ENCODE measurements around the gene ATXN7L2. TPM values are rescaled to one million over a fixed set of nuclear protein-coding genes. Genes with fewer than 3 reads are reported as not detected.

The ATXN7L2 gene
- total RNA-seq, 1 experiment from 2014 or later: 5.0 TPM

DNA sequence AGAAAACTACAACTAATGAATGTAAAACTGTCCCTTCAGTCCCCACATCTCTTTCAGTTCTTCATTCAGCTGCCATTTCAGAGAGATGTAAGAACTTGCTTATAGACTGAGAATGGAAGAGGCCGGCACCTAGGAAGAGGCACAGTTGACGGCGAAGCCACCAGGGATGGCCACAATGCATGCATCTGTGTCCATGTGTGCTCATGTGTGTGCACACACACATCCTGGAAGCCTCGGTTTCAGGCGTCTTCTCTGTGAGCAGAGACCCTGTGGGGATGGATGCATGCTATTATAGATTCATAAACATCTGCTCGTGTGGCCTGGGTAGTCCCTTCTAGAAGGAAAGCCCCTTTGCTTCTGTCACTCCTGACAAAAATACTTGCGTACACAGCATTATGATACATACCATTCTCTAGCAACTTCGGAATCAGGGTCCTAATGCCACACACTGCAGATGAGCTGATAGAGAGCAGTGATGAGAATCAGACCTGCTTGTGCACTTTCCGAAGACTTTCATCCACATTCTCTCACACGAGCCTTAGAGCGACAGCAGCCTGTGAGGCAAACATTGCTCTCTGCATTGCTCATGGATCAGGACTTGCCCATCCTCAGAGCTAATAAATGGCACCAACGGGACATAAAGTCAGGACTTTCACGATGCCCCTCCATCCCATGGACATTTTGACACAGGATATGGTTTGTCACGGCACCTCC lies 43.5 kb downstream of the ATXN7L2 start:
- no peak for DNase-seq (ENCODE audit: low read depth)

DNA sequence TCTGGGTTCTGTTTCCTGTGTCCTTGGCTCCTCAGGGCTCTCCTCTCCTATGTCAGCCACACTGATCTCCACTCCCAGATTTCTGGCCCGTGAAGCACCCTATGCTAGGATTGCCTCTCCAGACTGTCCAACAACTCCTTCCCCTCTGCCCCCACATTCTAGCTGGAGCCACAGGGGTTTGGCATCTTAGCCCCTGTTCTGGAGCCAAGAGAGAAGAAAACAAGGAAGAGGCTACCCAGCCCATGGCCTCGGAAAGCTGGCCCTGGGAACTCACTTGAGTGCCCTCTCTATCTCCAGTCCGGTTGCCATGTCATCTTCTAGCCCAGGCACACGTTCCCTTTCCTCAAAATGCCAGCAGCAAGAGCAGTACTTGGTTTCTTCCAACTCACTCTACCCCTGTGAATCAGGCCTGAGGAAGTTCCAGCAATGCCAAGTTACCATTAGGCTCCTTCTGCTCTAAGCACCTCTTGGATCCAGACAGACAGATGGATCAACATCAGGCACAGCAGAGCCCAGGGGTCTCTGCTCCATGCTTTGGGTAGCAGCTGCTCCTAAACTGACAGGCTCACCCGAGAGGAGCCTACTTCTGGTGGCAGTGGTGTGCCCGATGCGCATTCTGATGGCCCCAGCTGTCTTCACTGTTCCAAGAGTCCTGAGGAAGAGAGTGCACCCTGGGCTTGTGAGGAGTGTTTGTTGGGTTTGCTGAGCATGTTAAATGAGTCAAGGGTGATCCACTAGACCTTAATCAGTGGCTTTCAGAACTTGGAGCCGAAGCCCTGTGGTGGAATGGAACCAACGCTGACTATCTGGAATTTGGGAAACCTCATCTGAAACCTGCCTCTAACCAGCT lies 44.4 kb downstream of the ATXN7L2 start:
- no peak for DNase-seq (ENCODE audit: low read depth)

DNA sequence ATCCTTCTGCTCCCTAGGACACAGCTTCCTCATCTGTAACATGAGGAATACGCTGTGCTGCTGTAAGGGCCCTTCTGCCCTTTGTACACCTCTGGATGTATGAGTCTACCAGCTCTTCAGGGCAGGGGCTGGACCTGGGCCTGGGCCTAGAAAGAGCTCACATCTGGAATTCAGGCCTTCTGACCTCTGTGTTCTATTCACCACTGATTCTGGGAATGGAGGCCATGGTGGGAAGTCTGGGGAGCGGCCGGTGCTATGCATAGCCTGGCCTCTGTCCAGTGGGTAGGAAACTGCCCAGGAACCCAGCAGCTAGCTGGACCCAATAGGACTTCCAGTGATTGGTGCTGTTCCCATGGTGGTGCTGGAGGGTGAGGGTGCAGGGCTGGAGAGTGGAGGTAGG lies 45.0 kb downstream of the ATXN7L2 start:
- no peak for DNase-seq (ENCODE audit: low read depth)

DNA sequence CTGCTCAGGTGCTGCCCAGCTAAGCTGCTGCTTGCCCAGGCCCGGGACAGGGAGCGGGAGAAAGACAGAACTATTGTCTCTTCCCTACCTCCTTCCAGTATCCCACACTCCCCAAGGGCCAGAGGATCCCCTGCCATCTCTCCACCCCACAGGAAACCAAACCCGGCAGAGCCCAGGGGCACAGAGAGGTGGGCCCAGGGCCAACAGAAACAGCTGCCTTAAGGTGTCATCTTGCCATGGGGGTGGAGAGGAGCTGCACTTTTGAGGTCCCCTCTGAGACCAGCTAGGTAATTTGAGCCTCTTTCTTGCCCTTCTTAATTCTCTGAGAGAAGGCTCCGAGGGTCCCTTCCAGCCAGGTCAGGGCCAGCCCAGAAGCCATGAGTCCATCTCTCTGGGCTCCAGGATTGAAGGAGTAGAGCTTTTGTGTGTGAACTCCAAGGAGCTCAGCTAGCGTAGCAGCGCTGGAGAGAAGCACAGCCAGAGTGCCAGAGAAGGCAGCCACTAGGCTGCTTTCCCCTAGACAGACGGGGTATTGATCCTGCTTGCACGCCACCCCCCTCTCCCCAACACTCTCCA lies 46.3 kb downstream of the ATXN7L2 start:
- DNase-seq (ENCODE audit: low read depth): peak; percentile 49

DNA sequence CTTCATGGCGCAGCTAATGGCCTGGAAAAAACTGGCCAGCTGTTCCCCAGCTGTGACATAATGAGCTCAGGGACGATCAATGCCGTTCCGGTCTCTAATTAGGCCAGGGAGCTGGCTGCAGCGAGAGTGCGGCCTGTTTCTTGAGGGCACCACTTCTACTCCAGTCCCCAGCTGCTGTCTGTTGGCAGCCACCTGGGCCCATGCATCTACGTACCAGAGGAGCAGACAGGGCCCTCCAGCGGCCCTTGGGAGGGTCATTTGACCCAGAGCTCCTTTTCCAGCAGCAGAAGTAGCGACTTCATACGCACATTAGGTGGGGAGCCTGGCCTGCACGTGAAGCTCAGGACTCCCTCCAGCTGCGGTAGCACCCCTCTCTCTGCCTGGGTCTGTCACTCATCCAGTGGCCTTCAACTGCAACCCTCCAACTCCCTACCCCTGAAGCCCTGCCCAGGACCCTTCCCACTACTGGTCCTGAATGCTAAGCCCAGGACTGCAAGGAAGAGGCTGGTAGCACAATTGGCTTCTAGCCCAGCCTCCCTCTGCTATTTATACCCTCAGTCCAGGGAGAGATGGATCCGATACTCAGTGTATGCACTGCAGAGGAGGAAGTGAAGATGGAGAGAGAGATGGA lies 46.9 kb downstream of the ATXN7L2 start:
- no peak for DNase-seq (ENCODE audit: low read depth)

DNA sequence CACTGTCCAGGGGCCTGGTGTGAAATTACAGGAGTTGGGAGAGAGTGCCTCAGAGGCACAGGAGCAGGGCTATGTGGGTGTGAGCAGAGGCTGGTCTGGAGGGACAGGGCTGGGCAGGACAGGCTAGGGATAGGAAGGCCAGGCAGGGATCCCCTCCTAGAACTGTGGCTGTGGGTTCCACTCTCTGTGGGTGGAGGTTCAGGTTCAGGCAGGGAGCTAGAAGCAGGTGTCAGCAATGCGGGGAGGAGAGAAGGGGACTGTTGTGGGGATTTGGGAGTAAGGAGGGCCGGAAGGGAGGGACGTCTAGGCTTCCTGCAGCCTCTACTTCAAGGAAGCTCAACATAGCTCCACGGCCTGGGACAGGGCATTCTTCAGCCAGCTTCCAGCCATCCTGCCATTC lies 47.7 kb downstream of the ATXN7L2 start:
- DNase-seq (ENCODE audit: low read depth): no peak

DNA sequence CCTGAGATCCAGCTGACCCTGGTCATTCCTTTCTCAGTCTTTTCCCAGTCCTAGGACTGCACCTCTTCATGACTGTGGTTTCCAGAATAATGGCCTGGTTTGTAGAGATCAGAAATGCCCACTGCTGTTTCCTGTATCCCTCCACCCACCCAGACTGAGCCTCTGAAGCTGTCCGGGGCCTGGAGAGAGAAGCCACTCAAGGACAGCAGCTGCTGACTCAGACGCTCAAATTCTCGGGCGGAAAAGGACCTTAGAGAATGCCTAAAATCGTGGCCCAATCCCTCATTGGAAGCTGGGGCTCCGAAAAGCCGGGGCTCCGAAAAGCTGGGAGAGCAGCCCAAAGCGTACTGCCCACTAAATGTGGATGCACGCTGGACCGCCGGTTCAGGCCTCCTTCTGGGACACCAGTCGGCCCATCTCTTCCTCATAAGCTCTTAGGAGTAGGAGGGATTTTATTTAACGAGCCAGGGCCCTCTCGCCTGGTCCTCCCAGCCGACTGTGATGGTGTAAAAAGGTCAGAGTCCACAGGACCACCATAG lies 48.2 kb downstream of the ATXN7L2 start:
- no peak for DNase-seq (ENCODE audit: low read depth)

DNA sequence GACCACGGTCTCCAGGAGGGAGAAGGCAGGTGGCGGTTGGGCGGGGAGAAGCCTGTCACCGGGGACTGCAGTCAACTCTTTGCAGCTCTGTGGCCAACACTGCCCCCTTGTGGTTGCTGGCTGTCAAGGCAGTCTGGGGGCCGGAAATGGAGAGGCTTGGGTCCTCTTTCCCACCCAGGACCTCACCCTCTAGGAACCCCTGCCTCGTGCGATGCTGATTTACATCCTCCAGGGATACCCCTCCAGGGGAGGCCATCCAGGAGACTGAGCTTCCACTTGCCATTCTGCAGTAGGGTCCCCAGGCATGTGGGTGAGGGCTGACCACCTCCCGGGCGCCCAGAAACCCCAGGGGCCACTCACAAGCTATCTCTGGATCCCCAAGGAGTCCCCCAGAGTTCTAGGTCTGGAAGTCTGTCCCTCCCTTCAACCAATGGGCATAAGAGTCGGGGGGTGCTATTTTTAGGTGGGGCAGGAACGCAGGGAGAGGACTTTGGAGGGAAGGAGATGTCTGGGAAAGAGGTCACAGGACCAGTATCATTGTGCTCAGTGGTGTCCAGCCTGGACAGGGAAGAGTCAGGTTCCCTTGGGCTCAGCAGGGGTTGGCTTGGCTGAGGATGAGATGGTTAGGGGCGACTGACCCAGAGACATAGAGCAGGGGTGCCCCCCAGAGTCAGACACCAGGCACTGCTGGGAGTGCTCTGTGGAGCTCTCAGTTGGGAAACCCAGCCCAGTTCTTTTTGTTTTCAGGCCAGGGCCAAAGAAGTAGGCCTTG lies 48.8 kb downstream of the ATXN7L2 start:
- peak; percentile 77 for DNase-seq (ENCODE audit: low read depth)

DNA sequence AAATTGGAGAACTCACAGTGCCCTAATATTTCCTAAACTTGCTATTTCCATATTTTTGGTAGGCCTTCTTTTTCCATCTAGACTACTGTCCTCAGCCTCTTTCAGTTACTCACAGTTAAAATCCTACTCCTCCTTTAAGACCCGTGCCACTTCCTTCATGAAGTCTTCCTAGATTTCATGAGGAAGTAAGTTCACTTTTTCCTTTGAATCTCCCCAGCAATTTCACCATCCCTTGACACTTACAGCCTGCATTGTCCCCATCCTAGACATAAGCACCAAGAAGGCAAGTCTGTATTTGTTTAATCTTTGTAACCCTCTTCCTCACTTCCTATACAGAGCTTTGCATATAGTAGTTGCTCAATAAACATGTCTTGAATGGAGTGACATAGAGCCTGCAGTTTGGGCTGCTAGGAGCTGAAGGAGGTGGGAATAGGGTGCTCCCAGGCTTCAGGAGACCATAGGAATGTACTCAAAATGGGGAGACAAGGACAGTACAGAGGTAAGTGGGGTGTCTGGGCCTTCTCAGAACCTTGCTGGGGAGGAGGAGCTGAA lies 50.7 kb downstream of the ATXN7L2 start:
- DNase-seq (ENCODE audit: low read depth): no peak

DNA sequence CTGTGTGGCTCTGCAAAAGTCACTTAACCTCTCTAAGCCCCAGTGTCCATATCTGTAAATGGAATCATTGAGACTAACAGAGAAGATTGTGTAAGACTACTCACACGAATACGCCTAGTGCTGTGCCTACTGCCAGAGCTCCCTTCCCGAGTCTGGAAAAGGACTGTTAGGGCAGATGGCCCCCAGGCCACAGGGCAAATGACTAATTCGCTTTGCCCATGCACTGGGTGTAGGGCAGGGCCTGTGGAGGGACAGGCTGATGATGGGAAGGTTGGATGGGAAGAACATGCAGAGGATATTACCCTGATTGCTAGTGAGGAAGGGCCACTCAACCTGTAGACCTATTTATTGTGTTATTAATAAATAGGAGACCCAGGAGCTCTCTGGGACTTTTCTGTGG lies 51.8 kb downstream of the ATXN7L2 start:
- no peak for DNase-seq (ENCODE audit: low read depth)

DNA sequence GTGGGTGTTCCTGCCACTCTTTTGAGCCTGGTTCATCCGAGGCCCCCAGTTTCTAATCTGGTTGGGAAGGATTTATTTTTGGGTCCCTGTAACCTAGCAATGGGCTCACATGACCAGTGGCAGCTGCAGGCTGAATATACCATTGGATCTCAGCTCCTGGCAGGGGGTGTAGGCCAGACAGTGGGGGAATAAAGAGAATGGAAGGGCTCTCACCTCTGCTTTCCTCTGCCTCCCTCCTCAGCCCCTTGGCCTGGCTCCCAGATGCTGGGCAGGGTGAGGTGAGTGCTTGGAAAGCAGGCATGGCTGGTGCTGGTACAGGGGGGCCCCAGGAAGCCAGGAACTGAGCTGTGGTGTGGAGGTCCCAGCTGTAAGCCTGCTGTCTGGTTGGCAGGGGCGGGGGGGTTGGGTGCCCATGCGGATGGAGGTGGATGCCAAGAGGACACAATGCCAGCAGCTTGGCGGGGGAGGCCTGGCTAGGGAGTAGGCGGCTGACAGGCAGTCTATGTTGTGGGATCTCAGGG lies 52.3 kb downstream of the ATXN7L2 start:
- DNase-seq (ENCODE audit: low read depth): no peak

DNA sequence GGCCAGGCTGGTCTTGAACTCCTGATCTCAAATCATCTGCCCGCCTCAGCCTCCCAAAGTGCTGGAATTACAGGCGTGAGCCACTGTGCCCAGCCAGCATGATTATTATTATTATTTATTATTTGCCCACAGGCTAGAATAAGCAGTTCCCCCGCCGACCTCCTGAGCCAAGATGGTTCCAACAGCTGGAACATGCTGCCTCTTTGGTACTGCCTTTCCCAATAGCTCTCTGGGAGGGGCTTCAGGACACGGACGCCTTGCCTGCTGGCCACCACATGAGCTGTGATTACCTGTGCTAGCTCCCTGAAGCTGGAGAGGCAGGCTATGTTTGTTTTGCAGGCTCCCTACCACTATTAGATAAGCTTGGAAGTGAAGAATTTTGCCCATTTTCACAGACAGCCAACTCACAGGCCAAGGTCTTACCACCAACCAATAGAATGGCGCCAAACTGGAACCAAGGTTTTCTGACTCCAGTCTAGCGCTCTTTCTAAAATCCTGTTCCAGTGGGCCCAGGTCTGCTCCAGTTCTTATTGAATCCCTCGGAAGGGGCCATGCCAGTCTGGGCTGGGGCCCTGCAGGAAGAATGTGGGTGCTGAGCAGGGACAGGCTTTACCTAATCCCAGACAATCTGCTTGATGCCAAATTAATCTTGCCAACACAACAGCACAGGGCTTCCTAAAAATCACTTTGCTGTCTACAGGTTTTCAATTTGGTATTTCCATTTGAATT lies 53.9 kb downstream of the ATXN7L2 start:
- DNase-seq (ENCODE audit: low read depth): no peak

DNA sequence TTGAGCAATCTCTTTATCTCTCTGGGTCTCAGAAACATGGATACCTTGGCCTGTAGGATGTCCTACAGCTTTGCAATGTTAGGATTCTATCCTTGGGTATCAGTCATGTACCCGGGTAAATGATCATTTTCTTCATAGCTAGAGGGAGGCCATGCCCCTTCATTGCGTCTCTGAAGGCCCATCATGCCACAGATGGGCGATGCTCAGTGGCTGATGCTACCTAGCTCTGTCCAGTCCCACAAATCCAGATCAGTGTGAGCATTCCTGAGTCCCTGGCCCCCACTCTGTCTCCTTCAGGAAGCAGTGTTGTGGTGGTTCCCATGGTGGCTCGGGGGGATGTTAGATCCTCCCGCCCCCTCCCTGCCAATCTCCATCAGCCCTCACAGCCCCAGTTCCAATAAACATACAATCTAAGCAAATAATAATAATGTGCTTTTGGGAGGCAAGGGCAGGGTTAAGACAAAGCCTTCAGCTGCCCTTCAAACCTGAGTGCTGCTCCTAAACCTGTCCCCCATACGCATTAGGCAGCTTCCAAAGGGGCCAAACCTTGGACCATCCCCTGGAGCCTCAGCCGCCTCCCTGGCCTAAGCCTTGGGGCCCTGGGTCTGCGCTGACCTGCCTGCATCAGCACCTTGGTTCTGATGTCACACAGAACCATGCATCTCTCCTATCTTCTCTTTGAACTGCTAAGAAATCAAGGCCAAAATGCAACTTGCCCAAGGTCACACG lies 55.3 kb downstream of the ATXN7L2 start:
- DNase-seq (ENCODE audit: low read depth): no peak

DNA sequence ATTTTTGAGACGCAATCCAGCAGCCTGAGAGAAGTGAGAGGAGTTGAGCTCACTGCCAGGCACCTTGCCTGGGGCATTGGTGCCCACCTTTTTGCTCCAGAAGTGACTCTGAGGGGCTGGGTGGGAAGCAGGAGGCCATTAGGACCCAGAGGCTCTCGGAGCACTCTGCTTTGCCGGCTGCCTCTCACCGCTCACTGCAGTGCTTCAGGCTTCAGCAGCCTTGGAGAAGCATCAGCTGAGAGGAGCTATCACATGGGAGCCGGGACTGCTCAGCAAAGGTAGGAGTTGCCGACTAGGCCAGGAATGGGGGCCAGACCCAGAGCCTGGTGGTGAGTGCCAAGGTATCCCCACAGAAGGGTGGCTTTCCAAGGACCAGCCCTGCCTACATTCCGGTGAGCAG lies 56.0 kb downstream of the ATXN7L2 start, which contains the start of gene GPR61:
Gene GPR61, plus strand, starts transcription at position 197 of the 400 bp plus-strand sequence. CDS start 3,151 bp downstream, outside the sequence.
- no peak for DNase-seq (ENCODE audit: low read depth)

DNA sequence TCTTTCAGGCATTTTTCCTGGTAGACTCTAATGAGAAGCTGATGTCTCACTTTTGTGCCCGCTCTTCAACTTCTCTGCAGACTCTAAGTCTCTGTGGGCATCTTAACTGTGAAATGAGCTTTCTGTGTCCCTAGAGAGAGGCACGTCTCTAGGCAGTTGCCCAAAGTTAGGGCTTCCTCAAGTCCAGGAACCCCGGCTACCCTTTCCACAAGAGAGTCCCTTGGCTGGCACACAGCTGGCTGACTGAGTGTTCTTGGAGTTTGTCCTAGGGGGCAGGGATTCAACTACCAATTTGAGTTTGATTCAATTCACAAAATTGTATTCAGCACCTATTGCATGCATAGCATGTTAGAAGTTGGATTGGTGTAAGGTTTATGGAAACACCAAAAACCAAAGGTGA lies 57.4 kb downstream of the ATXN7L2 start:
- DNase-seq (ENCODE audit: low read depth): no peak
